ENCODE data around the gene ODC1.
A peak's percentile ranks its signal among the peaks of the same experiment; 100 is the strongest.
"Not testable (repeated sequence)": the region's sequence is repeated elsewhere in the genome, so short reads cannot be mapped to it uniquely, and the experiment has no call there.

Gene ODC1

GRCh38 chr2:10452312-10452711, 4.2 kb upstream of the ODC1 start:
- no peak for DNase-seq

GRCh38 chr2:10451819-10452218, 3.7 kb upstream of the ODC1 start:
- DNase-seq, result no peak

DNA sequence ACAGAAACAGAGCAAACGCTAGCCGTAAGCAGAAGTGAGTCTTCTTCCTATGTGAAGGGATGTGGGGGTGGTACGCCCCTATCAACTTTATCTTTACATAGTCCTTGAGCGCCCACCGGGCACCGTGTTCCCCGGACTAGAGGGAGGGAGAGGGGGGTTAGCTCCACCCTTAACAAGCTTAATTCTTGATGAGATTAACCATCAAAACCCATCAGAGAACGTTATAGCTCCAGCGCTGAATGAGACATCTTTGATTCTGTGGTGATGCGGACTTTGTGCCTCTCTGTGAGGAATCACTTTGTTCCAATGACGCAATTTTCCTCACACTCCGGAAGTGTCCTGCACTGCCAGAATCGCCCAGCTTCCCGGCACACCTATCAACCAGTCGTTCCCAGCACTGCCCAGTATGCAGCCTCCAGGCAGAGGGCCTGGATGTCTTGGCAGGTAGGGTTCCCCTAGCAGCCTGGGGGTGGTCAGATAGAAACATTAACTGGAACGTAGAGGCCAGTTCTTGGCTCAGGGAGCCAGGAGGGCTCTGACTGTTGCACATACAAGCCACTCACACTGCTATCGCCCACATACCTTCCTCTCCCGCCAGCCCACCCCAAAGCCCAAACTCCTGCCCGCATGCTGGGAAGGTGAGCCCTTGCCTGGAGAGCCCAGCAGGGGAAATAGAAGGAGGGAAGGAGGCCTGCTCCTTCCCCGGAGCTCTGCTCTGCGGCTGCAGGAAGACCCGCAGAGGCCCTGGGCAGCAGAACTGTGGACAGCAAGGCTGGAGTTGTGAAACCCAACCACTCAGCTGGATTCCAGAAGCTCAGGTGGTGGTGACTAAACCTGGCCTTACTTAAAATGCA, 1.9 kb upstream of the ODC1 start:
- DNase-seq, result no peak

- no peak for DNase-seq
Observed at GRCh38 chr2:10449486-10449831, 1.3 kb upstream of the ODC1 start.

- peak; percentile 80 for DNase-seq
Observed at GRCh38 chr2:10448576-10449485, 704 bp upstream of the ODC1 start.

DNA sequence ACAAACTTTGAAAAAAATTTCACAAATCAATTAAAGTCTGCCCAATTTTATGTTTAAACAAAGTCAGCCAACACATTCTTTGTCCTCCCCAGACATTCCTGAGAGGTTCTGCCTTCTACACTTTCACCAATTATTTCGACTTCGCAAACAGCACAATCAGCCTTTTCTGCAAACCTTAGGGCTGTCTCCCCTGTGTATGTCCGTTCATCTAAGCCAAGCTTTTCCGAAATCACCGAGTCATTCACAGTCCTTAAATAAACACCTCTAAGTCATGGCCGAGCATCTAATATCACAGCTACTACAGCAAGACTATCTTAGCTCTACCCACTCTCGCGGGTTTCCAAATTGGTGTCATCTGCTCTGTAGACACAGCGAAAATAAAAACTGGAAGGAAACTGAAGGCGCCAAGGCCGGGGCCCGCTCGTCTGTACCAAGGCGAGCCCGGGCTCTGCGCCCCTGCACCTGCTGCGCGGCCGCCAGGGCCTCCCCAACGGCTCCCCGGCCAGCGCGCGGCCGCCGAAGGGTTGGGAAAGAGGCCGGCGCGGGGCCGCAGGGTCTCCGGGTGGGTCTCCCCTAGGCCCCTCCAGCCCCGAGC, 730 bp downstream of the ODC1 start:
- no peak for DNase-seq

GRCh38 chr2:10446631-10447030, 1.5 kb downstream of the ODC1 start:
- no peak for DNase-seq

- DNase-seq, result no peak
Observed at GRCh38 chr2:10444463-10444862, 3.7 kb downstream of the ODC1 start.

DNA sequence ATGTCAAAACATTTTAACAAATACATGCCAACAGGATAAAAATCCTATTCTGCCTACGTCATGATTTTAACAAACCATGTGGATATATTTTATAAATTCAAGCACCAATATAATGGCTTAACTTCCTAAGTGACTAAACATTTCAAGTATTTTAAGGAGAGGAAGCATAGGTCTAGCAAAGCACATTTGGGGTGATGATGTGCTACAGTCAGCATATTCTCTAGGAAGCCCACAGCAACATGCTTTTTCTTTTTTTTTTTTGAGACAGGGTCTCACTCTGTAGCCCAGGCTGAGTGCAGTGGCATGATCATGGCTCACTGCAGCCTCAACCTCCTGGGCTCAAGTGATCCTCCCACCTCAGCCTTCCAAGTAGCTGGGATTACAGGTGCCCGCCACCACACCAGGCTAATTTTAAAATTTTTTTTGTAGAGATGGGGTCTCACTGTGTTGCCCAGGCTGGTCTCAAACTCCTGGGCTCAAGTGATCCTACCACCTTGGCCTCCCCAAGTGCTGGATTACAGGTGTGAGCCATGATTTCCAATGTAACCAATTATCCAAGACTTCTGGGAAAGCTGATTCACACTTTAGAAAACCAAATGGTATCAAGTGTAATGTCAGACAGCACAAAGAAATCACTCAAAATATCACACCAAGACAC, 5.5 kb downstream of the ODC1 start:
- not testable (repeated sequence) for DNase-seq

DNA sequence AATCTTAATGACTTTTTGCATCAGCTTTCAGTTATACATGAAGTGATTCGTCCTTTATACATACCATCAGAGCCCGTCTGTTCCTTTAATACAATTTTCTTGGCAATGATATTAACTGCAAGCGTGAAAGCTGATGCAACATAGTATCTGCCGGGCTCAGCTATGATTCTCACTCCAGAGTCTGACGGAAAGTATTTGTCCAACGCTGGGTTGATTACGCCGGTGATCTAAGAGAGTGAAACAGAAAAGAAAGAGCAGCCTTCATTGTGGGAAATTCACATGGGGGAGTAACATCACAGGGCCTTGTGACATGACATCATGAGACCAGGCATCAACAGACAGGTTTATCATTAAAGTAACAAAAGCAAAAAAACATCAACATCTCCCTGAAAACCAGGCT, 6.2 kb downstream of the ODC1 start:
- DNase-seq, result no peak

- DNase-seq, result no peak
Observed at GRCh38 chr2:10440736-10441135, 7.4 kb downstream of the ODC1 start.

- no peak for DNase-seq
Observed at GRCh38 chr2:10439971-10440370, 8.2 kb downstream of the ODC1 start.

DNA sequence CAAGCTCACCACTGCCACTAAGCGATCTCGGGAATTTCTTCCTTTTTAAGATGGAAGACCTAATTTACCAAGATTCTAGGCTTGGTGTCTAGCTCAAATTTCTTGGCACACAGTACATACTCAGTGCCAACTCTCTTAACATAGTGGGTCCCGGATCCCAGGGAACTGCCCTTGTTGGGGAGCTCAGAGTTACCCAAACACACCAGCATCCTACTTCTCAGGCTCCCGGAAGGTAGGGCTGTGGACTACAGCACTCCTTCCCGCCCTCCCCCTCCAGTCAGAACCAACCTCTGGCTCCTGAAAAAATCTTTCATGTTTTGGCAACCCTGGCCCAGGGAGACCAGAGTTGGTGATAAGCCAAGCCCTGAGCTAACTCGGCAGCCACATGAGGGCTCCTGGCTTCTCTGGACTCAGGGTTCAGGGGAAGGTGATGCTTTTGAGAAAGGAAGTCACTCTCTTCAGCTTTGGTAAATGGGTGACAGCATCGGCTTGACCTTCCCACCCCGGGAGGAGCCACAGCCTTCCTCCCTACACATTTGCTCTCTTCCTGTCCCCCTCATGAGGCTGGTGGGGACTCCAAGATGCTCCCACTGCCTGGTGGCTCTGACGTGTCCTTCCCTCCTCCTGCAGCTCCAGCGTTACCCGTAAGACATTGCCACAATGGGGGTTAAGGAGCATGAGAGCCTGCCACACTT, 8.8 kb downstream of the ODC1 start:
- DNase-seq, result no peak

DNA sequence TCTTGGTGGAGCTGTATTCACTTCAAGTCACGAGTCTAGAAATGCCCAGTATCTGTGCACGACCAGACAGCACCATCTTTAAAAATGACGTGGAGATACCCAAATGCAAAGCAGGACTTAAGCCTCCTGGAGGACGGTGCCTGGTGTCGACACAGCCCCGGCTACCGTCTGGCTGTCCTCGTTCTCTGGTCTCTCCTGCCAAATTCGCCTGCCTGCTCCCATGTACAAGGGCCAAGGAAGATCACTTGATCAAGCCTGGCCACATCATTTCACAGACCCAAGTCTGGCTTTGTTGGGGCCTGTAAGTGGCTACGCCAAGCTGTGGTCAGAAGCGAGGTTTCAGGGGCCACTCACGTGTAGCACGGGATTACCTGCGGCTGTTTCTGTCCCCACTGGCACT, 9.4 kb downstream of the ODC1 start:
- DNase-seq, result no peak

DNA sequence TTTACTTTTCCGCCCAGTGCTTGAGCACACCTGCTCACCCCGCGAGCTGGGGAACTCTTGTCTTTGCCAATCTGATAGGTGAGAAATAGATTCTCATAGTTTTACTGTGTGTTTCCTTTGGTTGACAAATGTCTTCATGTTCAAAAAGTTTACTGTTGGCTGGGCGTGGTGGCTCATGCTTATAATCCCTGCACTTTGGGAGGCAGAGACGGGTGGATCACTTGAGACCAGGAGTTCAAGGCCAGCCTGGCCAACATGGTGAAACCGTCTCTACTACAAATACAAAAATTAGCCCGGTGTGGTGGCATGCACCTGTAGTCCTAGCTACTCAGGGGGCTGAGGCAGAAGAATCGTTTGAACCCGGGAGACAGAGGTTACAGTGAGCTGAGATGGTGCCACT, 10.3 kb downstream of the ODC1 start:
- no peak for DNase-seq

DNA sequence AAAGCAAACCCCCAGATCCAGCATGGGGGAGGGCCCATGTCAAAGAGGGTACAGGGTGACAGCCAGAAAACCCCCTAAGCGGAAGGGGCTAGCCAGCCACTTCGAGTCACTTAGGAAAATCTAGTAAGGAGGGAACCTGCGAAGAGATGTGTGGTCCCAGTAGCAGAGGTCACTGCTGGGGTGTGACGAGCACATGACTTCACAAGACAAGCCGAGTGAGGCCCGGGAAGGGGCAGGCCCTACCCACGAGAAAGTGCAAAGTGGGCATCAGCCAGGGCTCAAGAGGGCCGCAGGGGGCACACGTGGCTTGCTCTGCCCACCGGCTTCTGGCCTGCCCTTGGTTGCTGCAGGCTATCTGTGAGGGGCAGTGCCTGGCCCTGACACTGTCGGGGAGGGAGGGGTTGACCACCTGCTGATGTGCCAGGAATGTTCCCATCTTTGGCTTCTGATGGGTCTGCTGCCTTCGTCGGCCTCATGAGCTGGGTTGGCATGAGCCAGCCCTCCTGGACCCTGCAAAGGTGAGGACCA, 11.5 kb downstream of the ODC1 start:
- no peak for DNase-seq

DNA sequence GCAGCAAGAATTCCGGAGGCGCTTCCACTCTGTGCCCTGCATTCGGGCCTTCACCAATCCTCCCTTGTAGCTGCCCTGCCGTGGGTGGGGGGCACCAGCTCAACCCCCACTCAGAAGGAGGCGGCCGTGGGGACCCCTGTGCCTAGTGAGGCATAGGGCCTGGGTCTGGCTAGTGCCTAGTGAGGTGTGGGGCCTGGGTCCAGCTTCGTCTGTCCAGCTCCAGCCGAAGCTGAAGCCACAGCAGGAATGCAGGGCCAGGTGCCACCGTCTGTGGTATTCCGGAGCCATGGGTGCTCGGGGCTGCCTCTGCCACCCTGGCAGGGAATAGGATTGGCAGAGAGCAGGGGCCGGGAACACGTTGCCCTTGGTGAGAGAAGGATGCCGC, 12.3 kb downstream of the ODC1 start:
- DNase-seq, result no peak

DNA sequence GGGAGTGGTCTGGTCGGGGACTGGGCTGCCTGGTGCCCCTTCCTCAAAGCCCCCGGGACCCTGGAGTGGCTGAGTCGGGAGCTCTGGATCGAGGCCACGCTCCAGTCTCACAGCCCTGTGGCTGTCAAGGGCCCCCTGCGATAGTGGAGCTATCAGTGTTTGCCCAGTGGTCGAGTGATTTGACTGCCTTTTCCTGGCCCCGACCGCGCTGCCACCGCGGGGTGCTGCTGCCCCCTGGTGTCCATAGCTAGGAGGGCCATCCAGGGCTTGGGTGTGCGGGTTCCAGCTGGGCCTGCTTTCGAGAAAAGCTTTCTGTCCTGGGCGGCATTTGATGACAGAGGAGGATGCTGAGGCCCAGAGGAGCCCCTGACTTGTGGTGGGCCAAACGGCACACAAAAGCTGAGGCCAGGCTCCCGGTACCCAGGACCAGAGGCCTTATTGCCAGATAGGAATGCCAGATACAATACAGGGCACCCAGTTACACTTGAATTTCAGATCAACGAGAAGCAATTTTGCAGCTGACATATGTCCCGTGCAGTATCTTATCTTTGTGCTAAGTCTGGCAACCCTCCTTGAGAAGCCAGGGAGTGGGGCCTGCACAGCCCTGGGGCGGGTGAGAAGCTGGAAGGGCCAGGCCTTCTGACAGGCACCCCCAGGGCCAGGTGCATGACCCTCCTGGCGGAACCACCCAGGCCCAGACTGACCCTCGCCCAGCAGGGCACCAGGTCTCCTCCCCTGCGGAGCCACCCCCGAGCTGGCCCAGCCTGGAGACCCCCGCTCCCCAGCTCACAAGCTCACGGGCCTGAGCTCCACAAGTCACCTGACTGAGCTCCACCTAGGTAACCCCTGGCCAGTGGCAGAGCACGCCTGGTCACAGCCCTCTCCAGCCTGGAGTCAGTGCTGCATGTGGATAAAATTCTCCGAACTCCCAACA, 13.0 kb downstream of the ODC1 start:
- DNase-seq, result peak; percentile 46

DNA sequence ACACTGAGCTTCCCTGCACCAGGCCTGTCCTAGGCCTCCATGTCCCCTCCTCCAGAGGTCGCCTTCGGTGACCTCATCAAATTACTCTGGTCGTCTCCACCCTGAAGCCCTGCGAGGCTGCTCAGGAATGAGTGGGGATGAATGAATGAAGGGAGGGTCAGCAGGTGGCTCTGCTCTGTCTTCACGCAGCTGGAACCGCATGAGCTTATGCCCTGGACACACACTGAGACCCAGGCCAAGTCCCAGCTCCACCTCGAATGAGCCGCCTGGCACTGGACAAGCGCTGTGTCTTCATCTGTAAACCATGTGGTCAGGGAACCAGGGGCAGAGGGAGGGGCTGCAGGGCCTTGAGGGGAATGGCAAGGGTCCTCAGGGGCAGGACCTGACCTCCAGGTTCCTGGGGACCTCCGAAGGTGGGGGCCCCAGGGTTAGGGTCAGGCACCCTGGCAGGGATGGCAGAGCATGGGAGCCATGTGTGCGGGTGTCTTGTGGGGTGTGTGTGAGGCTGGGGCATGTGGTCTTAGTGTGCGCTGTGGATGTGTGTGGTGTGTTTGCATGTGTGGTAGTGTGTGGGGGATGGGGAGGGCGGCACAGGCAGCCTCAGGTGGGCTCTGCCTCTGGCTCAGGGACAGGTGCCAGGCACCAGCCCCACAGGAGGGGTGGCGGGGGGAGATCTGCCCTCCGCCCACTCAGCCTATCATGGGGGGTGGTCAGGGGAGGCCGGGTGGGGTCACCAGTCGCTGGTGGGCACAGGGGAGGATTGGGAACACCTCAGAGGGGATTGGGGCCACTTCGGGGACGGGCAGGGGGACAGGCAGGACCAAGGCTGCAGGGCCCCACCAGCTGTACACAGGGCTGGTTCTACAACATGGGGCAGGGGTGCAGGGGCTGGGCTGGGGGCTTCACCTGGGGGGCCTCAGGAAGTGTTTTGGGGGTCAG, 13.9 kb downstream of the ODC1 start:
- no peak for DNase-seq

Measured in NCI-H187 treated with DMSO at 0.1 percent for 48 hours (cell line).